GM23338 (cell line): ENCODE results near the gene EVI5. TPM values are rescaled to one million over a fixed set of nuclear protein-coding genes. Genes with fewer than 3 reads are reported as not detected.

ENCODE experiments used
- ATAC-seq: fragments of 200-7000 bp; cut with Tn5 transposase; 3 replicates; pipeline ENCODE4 v1.9.1; 2020
- DNase-seq: peaks from one replicate; pipeline ENCODE4 v3.0.0-alpha.2; 2015; ENCODE audit warnings: low spot score
- H2AFZ ChIP-seq: fragments of 200-600 bp; sonication (generic); 2 replicates; pipeline ENCODE4 v1.8.0; 2016; ENCODE audit warnings: antibody characterized with exemption, mild to moderate bottlenecking, moderate library complexity
- H3F3A ChIP-seq: fragments of 200-600 bp; sonication (generic); replicated peaks from 2 replicates; pipeline ENCODE4 v1.8.0; 2017; ENCODE audit warnings: antibody characterized with exemption, mixed run types, low read depth
- H3K27ac ChIP-seq: fragments of 200-600 bp; sonication (generic); 2 replicates; pipeline ENCODE4 v1.6.1; 2016; ENCODE audit warnings: low read depth
- H3K27me3 ChIP-seq: fragments of 200-600 bp; sonication (generic); 2 replicates; pipeline ENCODE4 v1.8.0; 2016; ENCODE audit warnings: mild to moderate bottlenecking, mixed run types, moderate library complexity; ENCODE audit not compliant: insufficient read depth
- H3K36me3 ChIP-seq: fragments of 200-600 bp; sonication (generic); 2 replicates; pipeline ENCODE4 v1.8.0; 2016; ENCODE audit warnings: mild to moderate bottlenecking; ENCODE audit not compliant: insufficient read depth
- H3K4me1 ChIP-seq: fragments of 200-600 bp; sonication (generic); 2 replicates; pipeline ENCODE4 v1.8.0; 2016; ENCODE audit warnings: mild to moderate bottlenecking, moderate library complexity; ENCODE audit not compliant: insufficient read depth
- H3K4me2 ChIP-seq: fragments of 200-600 bp; sonication (generic); 2 replicates; pipeline ENCODE4 v1.7.1; 2017; ENCODE audit warnings: mixed run types
- H3K4me3 ChIP-seq: fragments of 200-600 bp; sonication (generic); 2 replicates; pipeline ENCODE4 v1.6.1; 2016; ENCODE audit warnings: mixed run types
- H3K79me2 ChIP-seq: fragments of 200-600 bp; sonication (generic); replicated peaks from 2 replicates; pipeline ENCODE4 v1.8.0; 2017; ENCODE audit warnings: mild to moderate bottlenecking; ENCODE audit not compliant: insufficient read depth
- H3K9me2 ChIP-seq: fragments of 200-600 bp; sonication (generic); 2 replicates; pipeline ENCODE4 v1.8.0; 2017; ENCODE audit not compliant: insufficient read depth
- H4K20me1 ChIP-seq: fragments of 200-600 bp; sonication (generic); replicated peaks from 2 replicates; pipeline ENCODE4 v1.8.0; 2017; ENCODE audit warnings: mild to moderate bottlenecking; ENCODE audit not compliant: insufficient read depth
- H3K27ac Mint-ChIP-seq: 2 replicates; pipeline ENCODE4 v1.8.0; 2020; ENCODE audit warnings: inconsistent platforms, mild to moderate bottlenecking, moderate library complexity, mixed read lengths
- H3K27me3 Mint-ChIP-seq: 3 replicates; pipeline ENCODE4 v1.8.0; 2022; ENCODE audit warnings: low read depth, mild to moderate bottlenecking, moderate library complexity, mixed read lengths, inconsistent platforms; ENCODE audit not compliant: insufficient read depth, poor library complexity
- H3K36me3 Mint-ChIP-seq: 3 replicates; pipeline ENCODE4 v1.8.0; 2021; ENCODE audit warnings: low read depth, mild to moderate bottlenecking, inconsistent platforms, moderate library complexity, mixed read lengths
- H3K4me1 Mint-ChIP-seq: 3 replicates; pipeline ENCODE4 v1.8.0; 2020; ENCODE audit warnings: mild to moderate bottlenecking, inconsistent platforms, mixed read lengths
- H3K4me3 Mint-ChIP-seq: 3 replicates; pipeline ENCODE4 v1.8.0; 2021; ENCODE audit warnings: moderate library complexity, mild to moderate bottlenecking, inconsistent platforms, mixed read lengths
- H3K9me3 Mint-ChIP-seq: 3 replicates; pipeline ENCODE4 v1.8.0; 2020; ENCODE audit warnings: moderate library complexity, mild to moderate bottlenecking, inconsistent platforms, mixed read lengths
- CREB1 ChIP-seq: fragments of 250-450 bp; sonication (Bioruptor Pico); IDR thresholded peaks from 2 replicates; pipeline ENCODE4 v1.5.0; 2020; ENCODE audit warnings: low read depth, mild to moderate bottlenecking, moderate library complexity
- CTCF ChIP-seq, 2 experiments: fragments of 200-600 bp in 1 of 2; sonication (generic) in 1 of 2; conservative IDR thresholded peaks; 2 replicates each; pipeline versions ENCODE4 v1.5.1 to v1.6.1; 2016 to 2017; ENCODE audit warnings: antibody characterized with exemption in 2 of 2, low read depth in 2 of 2, mild to moderate bottlenecking in 2 of 2, moderate library complexity in 1 of 2
- EZH2 ChIP-seq: fragments of 200-600 bp; sonication (generic); IDR thresholded peaks from one replicate; pipeline ENCODE4 v1.8.0; 2017; ENCODE audit warnings: antibody characterized with exemption, mild to moderate bottlenecking, low read depth; ENCODE audit not compliant: unreplicated experiment
- EZH2phosphoT487 ChIP-seq: fragments of 200-600 bp; sonication (generic); IDR thresholded peaks from one replicate; pipeline ENCODE4 v1.8.1; 2018; ENCODE audit warnings: antibody characterized with exemption; ENCODE audit not compliant: unreplicated experiment
- JUNB ChIP-seq: IDR thresholded peaks from one replicate; pipeline ENCODE4 v1.6.1; 2016; ENCODE audit warnings: antibody characterized with exemption; ENCODE audit not compliant: unreplicated experiment
- NANOG ChIP-seq: IDR thresholded peaks from 2 replicates; pipeline ENCODE4 v1.6.1; 2016; ENCODE audit warnings: antibody characterized with exemption, borderline replicate concordance
- POLR2AphosphoS5 ChIP-seq: IDR thresholded peaks from 2 replicates; pipeline ENCODE4 v1.6.1; 2016; ENCODE audit warnings: antibody characterized with exemption, low read depth
- ZNF114 ChIP-seq: fragments of 250-450 bp; sonication (Bioruptor Pico); IDR thresholded peaks from 2 replicates; pipeline ENCODE4 v1.5.0; 2020; ENCODE audit warnings: mild to moderate bottlenecking, moderate library complexity
- ZNF331 ChIP-seq: fragments of 250-450 bp; sonication (Bioruptor Pico); IDR thresholded peaks from 2 replicates; pipeline ENCODE4 v1.5.0; 2020; ENCODE audit warnings: low read depth, mild to moderate bottlenecking, moderate library complexity
- polyA plus RNA-seq: library from polyadenylated mRNA; unstranded; fragments of >200 nt; fragmentation: Nextera tagmentation; extraction: Ambion mirVana; gene quantifications from 2 replicates; pipeline ENCODE4 v1.2.1, GENCODE V29; 2016
- total RNA-seq: library from RNA; depleted of rRNA; stranded (reverse); fragments of >200 nt; shearing (Covaris generic); gene quantifications from 2 replicates; pipeline ENCODE4 v1.2.3, GENCODE V29; 2014
- TF ChIP-seq, protein P1 (sequence below): IDR thresholded peaks from one replicate; pipeline ENCODE4 v1.6.1; 2018; ENCODE audit warnings: antibody characterized with exemption; ENCODE audit not compliant: unreplicated experiment

EVI5 gene
- total and polyA plus RNA-seq, 2 experiments from 2014 or later: 15.6 to 24.8 TPM

DNA sequence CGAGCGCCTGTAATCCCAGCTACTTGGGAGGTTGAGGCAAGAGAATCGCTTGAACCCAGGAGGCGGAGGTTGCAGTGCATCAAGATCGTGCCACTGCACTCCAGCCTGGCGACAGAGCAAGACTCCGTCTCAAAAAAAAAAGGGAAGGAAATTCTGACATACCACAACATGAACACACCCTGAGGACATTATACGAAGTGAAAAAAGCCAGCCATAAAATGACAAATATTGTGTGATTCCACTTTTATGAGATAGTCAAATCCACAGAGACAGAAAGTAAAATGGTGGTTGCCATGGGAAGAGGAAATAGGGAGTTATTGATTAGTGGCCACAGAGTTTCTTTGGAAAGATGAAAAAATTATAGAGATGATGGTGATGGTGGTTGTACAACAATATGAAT is 41.7 kb downstream of the EVI5 start:
- H4K20me1 ChIP-seq: 0 out of 2 replicates have a peak, but pooled peaks cover 3% of the 10 kb centered on the region
- DNase-seq (no peak), ATAC-seq (no peak)
- no peaks in the 10 kb centered on the region for H3K4me1 ChIP-seq
- H3K4me3 ChIP-seq: no peak overlapping the region
- Mint-ChIP-seq H3K27ac (no peak overlapping the region), H3K4me3 (no peak overlapping the region), H3K27me3 (no peaks in the 10 kb centered on the region), H3K4me1 (peaks cover 3% of the 10 kb centered on the region; the same call in 1 of the 3 replicates), H3K36me3 (peaks cover 2% of the 10 kb centered on the region; the same call in 1 of the 3 replicates), H3K9me3 (no peaks in the 10 kb centered on the region)
- no peak overlapping the region for H2AFZ ChIP-seq
- H3K9me2 ChIP-seq: no peaks in the 10 kb centered on the region
- H3K27me3 ChIP-seq: no peaks in the 10 kb centered on the region
- H3F3A ChIP-seq: no peaks in the 10 kb centered on the region
- no peak for TF ChIP-seq ZNF114 (CRISPR knock-in tag)
- no peak for TF ChIP-seq CTCF (conservative IDR thresholded peaks at IDR 0.05; ENCODE audit: low read depth in 2 of 2)
- TF ChIP-seq, protein P1, sequence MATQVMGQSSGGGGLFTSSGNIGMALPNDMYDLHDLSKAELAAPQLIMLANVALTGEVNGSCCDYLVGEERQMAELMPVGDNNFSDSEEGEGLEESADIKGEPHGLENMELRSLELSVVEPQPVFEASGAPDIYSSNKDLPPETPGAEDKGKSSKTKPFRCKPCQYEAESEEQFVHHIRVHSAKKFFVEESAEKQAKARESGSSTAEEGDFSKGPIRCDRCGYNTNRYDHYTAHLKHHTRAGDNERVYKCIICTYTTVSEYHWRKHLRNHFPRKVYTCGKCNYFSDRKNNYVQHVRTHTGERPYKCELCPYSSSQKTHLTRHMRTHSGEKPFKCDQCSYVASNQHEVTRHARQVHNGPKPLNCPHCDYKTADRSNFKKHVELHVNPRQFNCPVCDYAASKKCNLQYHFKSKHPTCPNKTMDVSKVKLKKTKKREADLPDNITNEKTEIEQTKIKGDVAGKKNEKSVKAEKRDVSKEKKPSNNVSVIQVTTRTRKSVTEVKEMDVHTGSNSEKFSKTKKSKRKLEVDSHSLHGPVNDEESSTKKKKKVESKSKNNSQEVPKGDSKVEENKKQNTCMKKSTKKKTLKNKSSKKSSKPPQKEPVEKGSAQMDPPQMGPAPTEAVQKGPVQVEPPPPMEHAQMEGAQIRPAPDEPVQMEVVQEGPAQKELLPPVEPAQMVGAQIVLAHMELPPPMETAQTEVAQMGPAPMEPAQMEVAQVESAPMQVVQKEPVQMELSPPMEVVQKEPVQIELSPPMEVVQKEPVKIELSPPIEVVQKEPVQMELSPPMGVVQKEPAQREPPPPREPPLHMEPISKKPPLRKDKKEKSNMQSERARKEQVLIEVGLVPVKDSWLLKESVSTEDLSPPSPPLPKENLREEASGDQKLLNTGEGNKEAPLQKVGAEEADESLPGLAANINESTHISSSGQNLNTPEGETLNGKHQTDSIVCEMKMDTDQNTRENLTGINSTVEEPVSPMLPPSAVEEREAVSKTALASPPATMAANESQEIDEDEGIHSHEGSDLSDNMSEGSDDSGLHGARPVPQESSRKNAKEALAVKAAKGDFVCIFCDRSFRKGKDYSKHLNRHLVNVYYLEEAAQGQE: no peak
- TF ChIP-seq NANOG: no peak
- TF ChIP-seq POLR2AphosphoS5: no peak
- no peak for TF ChIP-seq ZNF331 (CRISPR knock-in tag)
- TF ChIP-seq CREB1: no peak
- no peak for TF ChIP-seq EZH2phosphoT487
- H3K27ac ChIP-seq: no peak overlapping the region
- H3K79me2 ChIP-seq: peaks cover under 1% of the 10 kb centered on the region; the same call in 1 of the 2 replicates
- no peak overlapping the region for H3K4me2 ChIP-seq
- H3K36me3 ChIP-seq: no peaks in the 10 kb centered on the region

DNA sequence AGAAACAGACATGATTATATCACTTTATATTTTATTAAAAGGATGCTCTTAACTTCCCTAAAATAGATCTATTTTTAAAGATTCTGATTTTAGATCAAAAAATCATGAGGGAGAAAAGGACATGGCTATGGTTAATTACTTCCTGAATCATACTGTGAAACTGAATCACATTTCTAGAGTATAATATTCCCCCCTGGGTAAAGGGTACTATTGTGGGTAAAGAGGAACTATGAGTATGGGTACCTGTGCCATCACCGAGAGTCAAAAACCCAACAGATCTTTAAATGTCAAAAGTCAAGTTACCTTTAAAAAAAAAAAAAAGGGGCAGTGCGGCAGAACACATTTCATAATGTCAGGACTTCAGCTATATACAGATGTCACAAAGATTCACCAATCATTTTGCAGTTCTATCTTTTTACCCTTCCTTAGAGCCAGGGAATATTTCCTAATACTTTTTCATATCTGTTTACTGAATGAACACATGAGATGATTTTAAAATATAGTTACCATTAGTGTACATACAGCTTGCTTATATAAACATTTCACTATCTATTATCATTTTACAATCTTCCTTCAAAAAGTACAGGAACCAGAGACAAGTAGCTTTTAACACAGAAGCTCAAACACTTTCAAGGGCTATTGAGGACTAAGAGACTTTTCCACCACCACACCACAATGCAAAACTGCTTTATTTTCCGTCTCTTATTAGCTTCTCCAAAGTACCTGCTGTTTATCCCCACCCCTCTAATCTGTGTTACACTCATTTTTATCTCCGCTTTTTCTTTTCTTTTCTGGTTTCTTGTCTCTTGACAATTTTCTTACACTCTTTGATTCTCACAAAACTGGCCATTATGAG is 45.0 kb downstream of the EVI5 start:
- H2AFZ ChIP-seq: no peak overlapping the region
- peaks cover 3% of the 10 kb centered on the region; the same call in 1 of the 3 replicates for H3K4me1 Mint-ChIP-seq
- TF ChIP-seq JUNB (no peak), EZH2 (no peak), NANOG (no peak)
- no peak overlapping the region for H3K4me2 ChIP-seq
- no peak overlapping the region for H3K27ac Mint-ChIP-seq
- H3K27me3 Mint-ChIP-seq: no peaks in the 10 kb centered on the region
- no peak overlapping the region for H3K4me3 Mint-ChIP-seq
- H3K36me3 Mint-ChIP-seq: no peaks in the 10 kb centered on the region; the same call in 2 of the 3 replicates
- no peaks in the 10 kb centered on the region for H3K36me3 ChIP-seq
- H3F3A ChIP-seq: no peaks in the 10 kb centered on the region
- H3K79me2 ChIP-seq: no peaks in the 10 kb centered on the region
- H3K9me3 Mint-ChIP-seq: no peaks in the 10 kb centered on the region
- H3K4me3 ChIP-seq: no peak overlapping the region
- no peak for DNase-seq
- no peak for ATAC-seq
- H4K20me1 ChIP-seq: no peaks in the 10 kb centered on the region; the same call in 1 of the 2 replicates
- no peaks in the 10 kb centered on the region for H3K9me2 ChIP-seq
- H3K27ac ChIP-seq: no peak overlapping the region
- H3K4me1 ChIP-seq: no peaks in the 10 kb centered on the region; the same call in 1 of the 2 replicates
- H3K27me3 ChIP-seq: no peaks in the 10 kb centered on the region
